Peyer's patch (tissue), 4 donors: ENCODE data around the gene OSBPL10. TPM values are rescaled to one million over a fixed set of nuclear protein-coding genes. Genes with fewer than 3 reads are reported as not detected.

Source experiments
- DNase-seq, 3 donors: peaks; one replicate each; pipeline ENCODE4 v3.0.0-alpha.2; 2017 to 2019
- H3K27ac ChIP-seq, 4 donors: fragments of 200-600 bp; sonication (generic); one replicate each; pipeline ENCODE4 v1.5.1; 2016 to 2019
- H3K27me3 ChIP-seq, 2 donors: fragments of 200-600 bp; sonication (generic); one replicate each; pipeline ENCODE4 v1.5.1; 2019
- H3K36me3 ChIP-seq, 3 donors: fragments of 200-600 bp; sonication (generic); one replicate each; pipeline ENCODE4 v1.5.1; 2016 to 2019
- H3K4me1 ChIP-seq, 4 donors: fragments of 200-600 bp; sonication (generic); one replicate each; pipeline ENCODE4 v1.5.1; 2016 to 2019
- H3K4me3 ChIP-seq, 4 donors: fragments of 200-600 bp; sonication (generic); 1 replicate in 3 of 4; 2 replicates in 1 of 4; pipeline ENCODE4 v1.5.1; 2016 to 2019; ENCODE audit warnings: mild to moderate bottlenecking in 1 of 4
- H3K9me3 ChIP-seq, 4 donors: fragments of 200-600 bp; sonication (generic); one replicate each; pipeline ENCODE4 v1.5.1; 2016 to 2019; ENCODE audit warnings: mild to moderate bottlenecking in 1 of 4
- POLR2A ChIP-seq, 2 donors: fragments of 450-650 bp; IDR thresholded peaks; one replicate each; pipeline ENCODE4 v1.5.1; 2017; ENCODE audit warnings: antibody characterized with exemption in 2 of 2, mild to moderate bottlenecking in 2 of 2, moderate library complexity in 2 of 2
- total RNA-seq, 4 donors: library from RNA; depleted of rRNA; stranded (reverse); fragments of >200 nt; gene quantifications; one replicate each; pipeline ENCODE4 v1.1.0, GENCODE V29; 2016
- TF ChIP-seq, protein P1 (sequence below), 6 experiments: fragments of 450-650 bp in 4 of 6; fragments of 200-600 bp in 2 of 6; sonication (generic) in 1 of 6; IDR thresholded peaks; one replicate each; pipeline ENCODE4 v1.5.1; 2017 to 2019; ENCODE audit warnings: antibody characterized with exemption in 6 of 6, mild to moderate bottlenecking in 3 of 6, moderate library complexity in 1 of 6

Gene OSBPL10
- total RNA-seq, 4 donors from 2014 or later, result 18.5 to 128 (median 60.5) TPM

DNA sequence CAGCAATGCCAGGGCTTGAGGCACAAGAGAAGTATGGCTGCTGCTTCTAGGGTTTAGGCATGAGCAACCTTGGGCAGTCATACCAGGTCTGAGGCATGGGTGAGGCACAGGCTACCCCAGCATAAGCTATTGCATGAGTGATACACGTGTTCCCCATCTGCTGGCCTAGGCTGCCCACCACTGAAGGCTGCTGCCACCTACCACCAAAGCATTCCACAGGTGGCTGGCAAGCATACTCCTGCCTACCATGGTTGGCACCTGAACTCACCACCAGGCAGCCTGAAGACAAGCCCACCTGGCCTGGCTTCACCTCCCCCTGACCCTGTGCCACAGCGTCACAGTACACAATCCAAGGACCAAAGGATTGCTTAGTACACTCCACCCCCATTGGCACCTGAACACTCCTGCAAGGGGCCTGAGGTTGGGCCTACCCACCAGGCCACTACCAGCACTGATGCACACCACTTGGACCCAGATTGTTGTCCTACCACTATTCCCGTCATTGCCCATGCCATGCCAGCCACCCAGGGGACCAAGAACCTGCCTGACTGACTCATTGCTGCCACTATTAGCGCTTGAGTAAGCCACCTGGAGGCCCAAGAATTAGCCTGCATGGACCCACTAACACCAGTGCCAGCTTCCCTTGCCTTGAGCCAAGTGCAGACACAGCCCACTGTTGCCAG, 332.6 kb downstream of the OSBPL10 start:
- Histone ChIP-seq H3K27ac (no peak overlapping the region), H3K4me3 (no peak overlapping the region), H3K9me3 (peaks cover 0 to 31% (median 2%) of the 10 kb centered on the region in 4 donors), H3K27me3 (no peaks in the 10 kb centered on the region), H3K4me1 (no peaks in the 10 kb centered on the region), H3K36me3 (peaks cover 0 to 24% (median 0%) of the 10 kb centered on the region in 3 donors)
- TF ChIP-seq, protein P1, sequence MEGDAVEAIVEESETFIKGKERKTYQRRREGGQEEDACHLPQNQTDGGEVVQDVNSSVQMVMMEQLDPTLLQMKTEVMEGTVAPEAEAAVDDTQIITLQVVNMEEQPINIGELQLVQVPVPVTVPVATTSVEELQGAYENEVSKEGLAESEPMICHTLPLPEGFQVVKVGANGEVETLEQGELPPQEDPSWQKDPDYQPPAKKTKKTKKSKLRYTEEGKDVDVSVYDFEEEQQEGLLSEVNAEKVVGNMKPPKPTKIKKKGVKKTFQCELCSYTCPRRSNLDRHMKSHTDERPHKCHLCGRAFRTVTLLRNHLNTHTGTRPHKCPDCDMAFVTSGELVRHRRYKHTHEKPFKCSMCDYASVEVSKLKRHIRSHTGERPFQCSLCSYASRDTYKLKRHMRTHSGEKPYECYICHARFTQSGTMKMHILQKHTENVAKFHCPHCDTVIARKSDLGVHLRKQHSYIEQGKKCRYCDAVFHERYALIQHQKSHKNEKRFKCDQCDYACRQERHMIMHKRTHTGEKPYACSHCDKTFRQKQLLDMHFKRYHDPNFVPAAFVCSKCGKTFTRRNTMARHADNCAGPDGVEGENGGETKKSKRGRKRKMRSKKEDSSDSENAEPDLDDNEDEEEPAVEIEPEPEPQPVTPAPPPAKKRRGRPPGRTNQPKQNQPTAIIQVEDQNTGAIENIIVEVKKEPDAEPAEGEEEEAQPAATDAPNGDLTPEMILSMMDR (IDR thresholded peaks at IDR 0.05), result no peak
- no peak for TF ChIP-seq POLR2A (IDR thresholded peaks at IDR 0.05)
- no peak for DNase-seq

DNA sequence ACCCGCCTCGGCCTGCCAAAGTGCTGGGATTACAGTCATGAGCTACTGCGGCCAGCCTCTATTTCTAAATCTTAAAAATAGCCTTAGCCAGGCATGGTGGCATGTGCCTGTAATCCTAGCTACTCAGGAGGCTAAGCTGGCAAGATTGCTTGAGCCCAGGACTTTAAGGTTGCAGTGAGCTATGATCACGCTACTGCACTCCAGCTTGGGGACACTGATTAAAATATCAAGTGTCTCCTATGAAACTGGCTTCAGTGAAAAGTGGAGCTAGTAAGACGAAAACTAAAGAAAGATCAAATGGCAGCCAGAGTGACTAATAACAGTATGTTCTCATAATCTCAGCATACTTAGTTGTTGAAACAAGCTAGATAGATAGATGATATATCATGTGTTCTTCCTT, 335.8 kb downstream of the OSBPL10 start:
- H3K27ac ChIP-seq, result no peak overlapping the region
- H3K36me3 ChIP-seq, result peaks cover 0 to 24% (median 0%) of the 10 kb centered on the region in 3 donors
- H3K9me3 ChIP-seq, result peaks cover 0 to 13% (median 0%) of the 10 kb centered on the region in 4 donors
- TF ChIP-seq POLR2A (IDR thresholded peaks at IDR 0.05), result no peak
- TF ChIP-seq, protein P1 (IDR thresholded peaks at IDR 0.05), result no peak
- no peak for DNase-seq
- H3K4me3 ChIP-seq, result no peak overlapping the region
- no peaks in the 10 kb centered on the region for H3K4me1 ChIP-seq
- H3K27me3 ChIP-seq, result no peaks in the 10 kb centered on the region

GRCh38 chr3:31639828-31640227, 341.2 kb downstream of the OSBPL10 start:
- Histone ChIP-seq H3K27ac (no peak overlapping the region), H3K36me3 (peaks cover 0 to 7% (median 0%) of the 10 kb centered on the region in 3 donors), H3K9me3 (no peaks in the 10 kb centered on the region), H3K27me3 (no peaks in the 10 kb centered on the region), H3K4me3 (no peak overlapping the region), H3K4me1 (no peaks in the 10 kb centered on the region)
- no peak for TF ChIP-seq POLR2A (IDR thresholded peaks at IDR 0.05)
- TF ChIP-seq, protein P1 (IDR thresholded peaks at IDR 0.05), result no peak
- no peak for DNase-seq

- no peaks in the 10 kb centered on the region for H3K9me3 ChIP-seq
- H3K36me3 ChIP-seq, result peaks cover 0 to 12% (median 0%) of the 10 kb centered on the region in 3 donors
- no peak overlapping the region for H3K4me3 ChIP-seq
- no peaks in the 10 kb centered on the region for H3K27me3 ChIP-seq
- H3K4me1 ChIP-seq, result no peaks in the 10 kb centered on the region
- TF ChIP-seq POLR2A (IDR thresholded peaks at IDR 0.05), result no peak
- TF ChIP-seq, protein P1 (IDR thresholded peaks at IDR 0.05), result no peak
- no peak for DNase-seq
- H3K27ac ChIP-seq, result no peak overlapping the region
Measured at GRCh38 chr3:31636694-31637442, 344.2 kb downstream of the OSBPL10 start.

DNA sequence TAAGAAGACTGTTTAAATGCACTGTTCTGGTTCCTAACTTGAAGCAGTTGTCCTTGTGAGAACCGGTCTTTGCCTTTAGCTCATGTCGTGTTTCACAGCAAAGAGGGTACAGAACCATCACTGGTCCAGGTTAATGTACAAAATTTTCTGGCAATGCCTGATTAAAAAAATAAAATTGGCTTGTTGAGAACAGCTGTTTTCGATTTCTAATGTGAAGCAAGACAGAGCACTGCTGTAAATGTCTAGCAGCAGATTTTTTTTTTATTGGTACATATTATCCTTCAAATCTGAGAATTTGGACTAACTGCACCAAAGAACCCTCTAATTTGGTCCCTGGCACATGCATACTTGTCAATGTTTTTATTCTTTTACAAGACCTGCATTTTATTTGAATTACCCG, 345.0 kb downstream of the OSBPL10 start:
- no peak for DNase-seq
- Histone ChIP-seq H3K27ac (no peak overlapping the region), H3K36me3 (peaks cover 0 to 20% (median 0%) of the 10 kb centered on the region in 3 donors), H3K4me1 (no peaks in the 10 kb centered on the region), H3K27me3 (no peaks in the 10 kb centered on the region), H3K9me3 (no peaks in the 10 kb centered on the region), H3K4me3 (no peak overlapping the region)
- TF ChIP-seq, protein P1 (IDR thresholded peaks at IDR 0.05), result no peak
- no peak for TF ChIP-seq POLR2A (IDR thresholded peaks at IDR 0.05)
